Fibroblast of lung (primary cell): Measurements from ENCODE around the gene TBC1D25. TPM values are rescaled to one million over a fixed set of nuclear protein-coding genes. Genes with fewer than 3 reads are reported as not detected.

Source experiments
- DNase-seq, 2 donors: peaks; one replicate each; pipeline versions ENCODE4 v3.0.0 to v3.0.0-alpha.2; 2010; ENCODE audit warnings: low read depth in 2 of 2
- H2AFZ ChIP-seq: 2 replicates; pipeline ENCODE4 v1.5.1; 2012; ENCODE audit warnings: low read length, control low read depth, inconsistent platforms
- H3K27ac ChIP-seq: 2 replicates; pipeline ENCODE4 v1.5.1; 2011; ENCODE audit warnings: low read length, control low read depth; ENCODE audit not compliant: insufficient read depth
- H3K27me3 ChIP-seq: 2 replicates; pipeline ENCODE4 v1.5.1; 2011; ENCODE audit warnings: mild to moderate bottlenecking, low read length; ENCODE audit not compliant: control insufficient read depth, insufficient read depth
- H3K36me3 ChIP-seq: 2 replicates; pipeline ENCODE4 v1.5.1; 2011; ENCODE audit warnings: low read length; ENCODE audit not compliant: control insufficient read depth, insufficient read depth
- H3K4me1 ChIP-seq: 2 replicates; pipeline ENCODE4 v1.5.1; 2011; ENCODE audit warnings: low read length; ENCODE audit not compliant: control insufficient read depth, insufficient read depth; ENCODE audit errors: extremely low read depth
- H3K4me2 ChIP-seq: 2 replicates; pipeline ENCODE4 v1.5.1; 2011; ENCODE audit warnings: low read length, control low read depth; ENCODE audit not compliant: insufficient read depth; ENCODE audit errors: extremely low read depth
- H3K4me3 ChIP-seq, 4 experiments: fragments of 200-600 bp in 1 of 4; sonication (generic) in 1 of 4; replicated peaks in 1 of 4; 2 replicates each; pipeline ENCODE4 v1.5.1; 2011 to 2016; ENCODE audit warnings: low read length in 4 of 4, low read depth in 3 of 4, mild to moderate bottlenecking in 3 of 4, control low read depth in 2 of 4, inconsistent platforms in 1 of 4, mixed read lengths in 1 of 4; ENCODE audit not compliant: insufficient read depth in 1 of 4; ENCODE audit errors: control extremely low read depth in 1 of 4
- H3K79me2 ChIP-seq: 2 replicates; pipeline ENCODE4 v1.5.1; 2012; ENCODE audit warnings: mild to moderate bottlenecking, low read length, inconsistent platforms; ENCODE audit not compliant: control insufficient read depth, insufficient read depth
- H3K9ac ChIP-seq: 2 replicates; pipeline ENCODE4 v1.5.1; 2011; ENCODE audit warnings: mild to moderate bottlenecking, low read length, control low read depth; ENCODE audit not compliant: insufficient read depth
- H3K9me3 ChIP-seq: 2 replicates; pipeline ENCODE4 v1.5.1; 2012; ENCODE audit warnings: low read depth, low read length; ENCODE audit not compliant: control insufficient read depth, insufficient read depth
- H4K20me1 ChIP-seq: 2 replicates; pipeline ENCODE4 v1.5.1; 2011; ENCODE audit warnings: low read length; ENCODE audit not compliant: control insufficient read depth, insufficient read depth; ENCODE audit errors: extremely low read depth
- CTCF ChIP-seq, 2 donors: IDR thresholded peaks in 1 of 2; conservative IDR thresholded peaks in 1 of 2; 1 replicate in 1 of 2; 2 replicates in 1 of 2; pipeline ENCODE4 v1.5.1; 2011 to 2012; ENCODE audit warnings: low read length in 2 of 2, control low read depth in 1 of 2, inconsistent platforms in 1 of 2, low read depth in 1 of 2, mild to moderate bottlenecking in 1 of 2
- EZH2 ChIP-seq: IDR thresholded peaks from 2 replicates; pipeline ENCODE4 v1.5.1; 2012; ENCODE audit warnings: low read length, control low read depth, mild to moderate bottlenecking; ENCODE audit errors: missing control alignments
- polyA plus RNA-seq, 2 donors: library from polyadenylated mRNA; depleted of rRNA in 1 of 2; stranded (reverse) in 1 of 2; unstranded in 1 of 2; fragments of >200 nt; gene quantifications; 2 replicates each; pipeline ENCODE4 v1.2.1, GENCODE V29; 2011 to 2012; ENCODE audit warnings: missing spikeins in 1 of 2
- total RNA-seq: library from RNA; depleted of rRNA; stranded (reverse); fragments of >200 nt; gene quantifications from 2 replicates; pipeline ENCODE4 v1.2.1, GENCODE V29; 2014

The TBC1D25 gene
- total and polyA plus RNA-seq, 2 donors (not counting 1 experiment from before 2014, with no cell fraction given): 5.1 to 8.5 TPM

- H3K27ac ChIP-seq: no peak overlapping the region
- H3K9me3 ChIP-seq: no peaks in the 10 kb centered on the region
- H3K36me3 ChIP-seq: no peaks in the 10 kb centered on the region
- H4K20me1 ChIP-seq: no peaks in the 10 kb centered on the region
- no peak overlapping the region for H2AFZ ChIP-seq
- no peaks in the 10 kb centered on the region for H3K79me2 ChIP-seq
- peak in 1 of 2 donors; percentile 66 for DNase-seq
- TF ChIP-seq EZH2 (no peak), CTCF (conservative IDR thresholded peaks at IDR 0.05 in 1 of 2, IDR thresholded peaks at IDR 0.05 in 1 of 2; ENCODE audit: low read depth in 1 of 2, low read length in 2 of 2) (no peak)
- H3K4me1 ChIP-seq: peaks cover 3% of the 10 kb centered on the region
- no peaks in the 10 kb centered on the region for H3K27me3 ChIP-seq
- H3K9ac ChIP-seq: no peak overlapping the region
- no peak overlapping the region for H3K4me2 ChIP-seq
- no peak overlapping the region for H3K4me3 ChIP-seq
Observed at GRCh38 chrX:48530736-48531135, 8.8 kb upstream of the TBC1D25 start.

- H3K4me3 ChIP-seq: no peak overlapping the region
- no peaks in the 10 kb centered on the region for H4K20me1 ChIP-seq
- TF ChIP-seq CTCF (conservative IDR thresholded peaks at IDR 0.05 in 1 of 2, IDR thresholded peaks at IDR 0.05 in 1 of 2; ENCODE audit: low read depth in 1 of 2, low read length in 2 of 2) (no peak), EZH2 (no peak)
- H3K27ac ChIP-seq: peak overlapping the region; percentile 73
- peak overlapping the region; percentile 46 for H2AFZ ChIP-seq
- no peak overlapping the region for H3K9ac ChIP-seq
- peak overlapping the region; percentile 51 for H3K4me2 ChIP-seq
- no peaks in the 10 kb centered on the region for H3K27me3 ChIP-seq
- DNase-seq: peak; percentile 79 to 85
- peaks cover 3% of the 10 kb centered on the region for H3K4me1 ChIP-seq
- no peaks in the 10 kb centered on the region for H3K79me2 ChIP-seq
- no peaks in the 10 kb centered on the region for H3K9me3 ChIP-seq
- H3K36me3 ChIP-seq: no peaks in the 10 kb centered on the region
Observed at GRCh38 chrX:48531358-48531959, 8.1 kb upstream of the TBC1D25 start.

- peaks cover 3% of the 10 kb centered on the region for H3K4me1 ChIP-seq
- no peaks in the 10 kb centered on the region for H3K27me3 ChIP-seq
- H3K36me3 ChIP-seq: no peaks in the 10 kb centered on the region
- no peak overlapping the region for H2AFZ ChIP-seq
- DNase-seq: no peak
- H3K9me3 ChIP-seq: no peaks in the 10 kb centered on the region
- H3K27ac ChIP-seq: peak overlapping the region; percentile 73
- H4K20me1 ChIP-seq: no peaks in the 10 kb centered on the region
- no peaks in the 10 kb centered on the region for H3K79me2 ChIP-seq
- H3K4me3 ChIP-seq: no peak overlapping the region
- H3K4me2 ChIP-seq: no peak overlapping the region
- H3K9ac ChIP-seq: no peak overlapping the region
- TF ChIP-seq EZH2 (no peak), CTCF (conservative IDR thresholded peaks at IDR 0.05 in 1 of 2, IDR thresholded peaks at IDR 0.05 in 1 of 2; ENCODE audit: low read depth in 1 of 2, low read length in 2 of 2) (no peak)
Observed at GRCh38 chrX:48532161-48532560, 7.4 kb upstream of the TBC1D25 start.
